ENCODE results near the gene DOCK1.
"Not testable (repeated sequence)": the region's sequence is repeated elsewhere in the genome, so short reads cannot be mapped to it uniquely, and the experiment has no call there.

Gene DOCK1

DNA sequence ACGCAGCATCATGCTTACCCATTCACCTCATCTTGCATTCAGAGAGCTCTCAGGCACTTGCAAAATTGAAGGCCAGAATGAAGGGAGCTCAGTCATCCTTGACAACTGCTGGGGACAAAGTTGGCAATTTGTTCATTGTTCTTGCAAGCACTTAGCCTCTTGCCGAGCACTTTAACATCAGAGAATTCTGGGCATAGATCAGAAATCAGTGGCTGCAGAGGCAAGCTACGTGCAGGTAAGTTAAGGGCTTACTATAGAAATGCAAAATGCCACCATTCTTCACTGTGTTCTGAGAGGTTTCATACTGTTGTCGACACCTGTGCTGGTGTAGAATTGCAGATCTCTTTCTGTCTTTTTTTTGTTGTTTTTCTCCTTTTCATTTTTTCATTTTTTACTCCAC is 375.2 kb downstream of the DOCK1 start:
- H3K36me3 ChIP-seq (ENCODE audit: control insufficient read depth in 2 of 2, insufficient read depth in 2 of 2, low read length in 2 of 2): peaks cover 2 to 4% of the 10 kb centered on the region in 2 donors
- no peak overlapping the region for H3K27ac ChIP-seq (ENCODE audit: low read length)
- H3K4me3 ChIP-seq (ENCODE audit: low read length in 2 of 2): no peak overlapping the region
- peaks cover 0 to 5% of the 10 kb centered on the region in 2 donors for H3K9me3 ChIP-seq (ENCODE audit: control insufficient read depth in 2 of 2, low read length in 2 of 2)
- no peaks in the 10 kb centered on the region for H3K4me1 ChIP-seq (ENCODE audit: control insufficient read depth, insufficient read depth, low read length)
- H3K9ac ChIP-seq (ENCODE audit: low read length in 2 of 2): no peak overlapping the region
- no peaks in the 10 kb centered on the region for H3K27me3 ChIP-seq (ENCODE audit: control insufficient read depth in 1 of 2, insufficient read depth in 2 of 2, low read length in 2 of 2)

DNA sequence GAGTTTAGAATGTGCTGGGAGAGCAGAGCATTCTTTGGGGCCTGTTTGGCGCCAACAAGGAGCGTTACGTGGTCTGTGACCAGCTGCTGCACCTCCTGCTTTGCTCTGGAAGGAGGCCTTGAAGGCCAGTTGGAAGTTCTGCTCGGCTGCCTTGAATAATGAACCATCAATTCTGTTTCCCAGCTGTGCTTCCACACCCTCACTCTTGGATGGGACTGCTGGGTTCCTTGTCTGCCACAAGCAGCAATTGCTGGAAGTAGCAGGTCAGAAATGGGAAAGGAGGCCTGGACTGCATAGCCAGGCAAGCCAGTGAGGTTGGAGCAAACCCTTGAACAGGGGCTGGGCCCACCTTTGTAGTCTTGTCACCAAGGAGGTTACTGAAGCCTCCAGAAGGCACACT is 377.8 kb downstream of the DOCK1 start:
- Histone ChIP-seq H3K36me3 (ENCODE audit: control insufficient read depth in 2 of 2, insufficient read depth in 2 of 2, low read length in 2 of 2) (peaks cover 2 to 4% of the 10 kb centered on the region in 2 donors), H3K9ac (ENCODE audit: low read length in 2 of 2) (no peak overlapping the region), H3K4me3 (ENCODE audit: low read length in 2 of 2) (no peak overlapping the region), H3K27ac (ENCODE audit: low read length) (no peak overlapping the region), H3K27me3 (ENCODE audit: control insufficient read depth in 1 of 2, insufficient read depth in 2 of 2, low read length in 2 of 2) (no peaks in the 10 kb centered on the region), H3K4me1 (ENCODE audit: control insufficient read depth, insufficient read depth, low read length) (no peaks in the 10 kb centered on the region), H3K9me3 (ENCODE audit: control insufficient read depth in 2 of 2, low read length in 2 of 2) (peaks cover 4 to 7% of the 10 kb centered on the region in 2 donors)

DNA sequence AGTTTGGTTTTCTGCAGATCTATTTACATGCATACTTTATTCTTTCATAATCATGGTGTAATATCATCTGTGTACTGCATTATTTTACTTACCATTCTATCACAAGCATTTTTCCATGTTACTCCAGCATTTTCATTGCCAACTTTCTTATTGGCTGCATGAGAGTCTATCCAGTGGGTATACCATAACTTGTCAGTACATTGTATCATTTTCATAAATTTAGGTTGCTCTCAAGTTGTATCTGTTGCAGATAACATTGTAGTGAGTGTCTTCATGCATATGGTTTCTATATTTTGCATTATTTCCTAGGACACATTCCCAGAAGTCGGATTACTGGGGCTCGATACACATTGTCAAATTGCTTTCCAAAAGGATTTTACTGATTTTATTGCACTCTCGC is 378.3 kb downstream of the DOCK1 start:
- Histone ChIP-seq H3K4me3 (ENCODE audit: low read length in 2 of 2) (no peak overlapping the region), H3K4me1 (ENCODE audit: control insufficient read depth, insufficient read depth, low read length) (no peaks in the 10 kb centered on the region), H3K36me3 (ENCODE audit: control insufficient read depth in 2 of 2, insufficient read depth in 2 of 2, low read length in 2 of 2) (peaks cover 2 to 4% of the 10 kb centered on the region in 2 donors), H3K27ac (ENCODE audit: low read length) (no peak overlapping the region), H3K9ac (ENCODE audit: low read length in 2 of 2) (no peak overlapping the region), H3K9me3 (ENCODE audit: control insufficient read depth in 2 of 2, low read length in 2 of 2) (peaks cover 5 to 9% of the 10 kb centered on the region in 2 donors), H3K27me3 (ENCODE audit: control insufficient read depth in 1 of 2, insufficient read depth in 2 of 2, low read length in 2 of 2) (no peaks in the 10 kb centered on the region)

DNA sequence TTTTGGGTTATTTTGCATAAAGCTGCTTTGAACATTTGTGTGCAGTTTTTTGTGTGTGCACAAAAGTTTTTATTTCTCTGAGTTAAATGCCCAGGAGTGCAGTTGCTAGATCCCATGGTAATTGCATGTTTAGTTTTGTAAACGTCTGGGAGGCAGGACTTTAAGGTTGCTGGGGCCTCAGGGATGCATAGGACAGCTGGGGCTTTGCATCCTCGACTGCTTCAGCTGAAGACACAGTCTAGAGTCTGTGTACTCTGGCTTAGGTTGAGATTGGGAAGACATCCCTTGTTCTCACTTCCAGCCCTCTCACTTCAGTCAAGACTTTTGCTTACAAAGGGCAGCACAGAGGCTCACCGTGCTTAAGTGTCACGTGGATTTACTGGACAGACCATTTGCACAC is 385.6 kb downstream of the DOCK1 start:
- H3K27me3 ChIP-seq (ENCODE audit: control insufficient read depth in 1 of 2, insufficient read depth in 2 of 2, low read length in 2 of 2): no peaks in the 10 kb centered on the region
- peaks cover 4 to 5% of the 10 kb centered on the region in 2 donors for H3K9me3 ChIP-seq (ENCODE audit: control insufficient read depth in 2 of 2, low read length in 2 of 2)
- no peaks in the 10 kb centered on the region for H3K36me3 ChIP-seq (ENCODE audit: control insufficient read depth in 2 of 2, insufficient read depth in 2 of 2, low read length in 2 of 2)
- no peak overlapping the region for H3K27ac ChIP-seq (ENCODE audit: low read length)
- H3K9ac ChIP-seq (ENCODE audit: low read length in 2 of 2): no peak overlapping the region
- no peaks in the 10 kb centered on the region for H3K4me1 ChIP-seq (ENCODE audit: control insufficient read depth, insufficient read depth, low read length)
- no peak overlapping the region for H3K4me3 ChIP-seq (ENCODE audit: low read length in 2 of 2)

GRCh38 chr10:127291329-127291728 is 386.1 kb downstream of the DOCK1 start:
- Histone ChIP-seq H3K9ac (ENCODE audit: low read length in 2 of 2) (no peak overlapping the region), H3K27me3 (ENCODE audit: control insufficient read depth in 1 of 2, insufficient read depth in 2 of 2, low read length in 2 of 2) (no peaks in the 10 kb centered on the region), H3K4me1 (ENCODE audit: control insufficient read depth, insufficient read depth, low read length) (no peaks in the 10 kb centered on the region), H3K9me3 (ENCODE audit: control insufficient read depth in 2 of 2, low read length in 2 of 2) (peaks cover 4 to 5% of the 10 kb centered on the region in 2 donors), H3K4me3 (ENCODE audit: low read length in 2 of 2) (no peak overlapping the region), H3K27ac (ENCODE audit: low read length) (no peak overlapping the region), H3K36me3 (ENCODE audit: control insufficient read depth in 2 of 2, insufficient read depth in 2 of 2, low read length in 2 of 2) (no peaks in the 10 kb centered on the region)

DNA sequence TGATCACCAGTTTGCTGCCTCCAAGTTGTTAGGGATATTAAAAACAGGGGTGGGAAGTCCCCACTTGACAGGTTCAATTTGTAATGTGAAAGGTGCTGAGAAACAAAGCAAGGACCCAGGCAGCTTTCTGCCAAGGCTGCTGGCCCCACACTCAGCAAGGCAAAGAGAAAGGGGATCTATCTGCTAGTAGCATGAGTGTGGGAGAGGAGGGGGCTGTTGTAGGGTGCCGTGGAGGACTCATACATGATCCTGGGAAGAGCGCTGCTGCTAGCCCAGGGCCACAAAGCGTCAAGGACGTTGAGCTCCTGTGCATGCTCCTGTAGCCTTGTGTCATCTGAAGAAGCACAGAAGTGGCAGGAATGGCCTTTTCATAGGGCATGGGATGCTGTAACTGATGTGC is 387.7 kb downstream of the DOCK1 start:
- no peak overlapping the region for H3K4me3 ChIP-seq (ENCODE audit: low read length in 2 of 2)
- H3K9me3 ChIP-seq (ENCODE audit: control insufficient read depth in 2 of 2, low read length in 2 of 2): peaks cover 3 to 4% of the 10 kb centered on the region in 2 donors
- H3K36me3 ChIP-seq (ENCODE audit: control insufficient read depth in 2 of 2, insufficient read depth in 2 of 2, low read length in 2 of 2): no peaks in the 10 kb centered on the region

GRCh38 chr10:127293640-127294039 is 388.4 kb downstream of the DOCK1 start:
- no peak overlapping the region for H3K27ac ChIP-seq (ENCODE audit: low read length)
- H3K36me3 ChIP-seq (ENCODE audit: control insufficient read depth in 2 of 2, insufficient read depth in 2 of 2, low read length in 2 of 2): no peaks in the 10 kb centered on the region
- H3K4me3 ChIP-seq (ENCODE audit: low read length in 2 of 2): no peak overlapping the region
- H3K9me3 ChIP-seq (ENCODE audit: control insufficient read depth in 2 of 2, low read length in 2 of 2): no peaks in the 10 kb centered on the region
- H3K27me3 ChIP-seq (ENCODE audit: control insufficient read depth in 1 of 2, insufficient read depth in 2 of 2, low read length in 2 of 2): no peaks in the 10 kb centered on the region
- H3K9ac ChIP-seq (ENCODE audit: low read length in 2 of 2): no peak overlapping the region
- no peaks in the 10 kb centered on the region for H3K4me1 ChIP-seq (ENCODE audit: control insufficient read depth, insufficient read depth, low read length)

More for the DNA sequence above, 387.7 kb downstream of the DOCK1 start:
- no peaks in the 10 kb centered on the region for H3K27me3 ChIP-seq (ENCODE audit: control insufficient read depth in 1 of 2, insufficient read depth in 2 of 2, low read length in 2 of 2)
- H3K9ac ChIP-seq (ENCODE audit: low read length in 2 of 2): no peak overlapping the region
- no peak overlapping the region for H3K27ac ChIP-seq (ENCODE audit: low read length)
- no peaks in the 10 kb centered on the region for H3K4me1 ChIP-seq (ENCODE audit: control insufficient read depth, insufficient read depth, low read length)

- no peak overlapping the region for H3K4me3 ChIP-seq (ENCODE audit: low read length in 2 of 2)
- H3K36me3 ChIP-seq (ENCODE audit: control insufficient read depth in 2 of 2, insufficient read depth in 2 of 2, low read length in 2 of 2): no peaks in the 10 kb centered on the region
- no peak overlapping the region for H3K27ac ChIP-seq (ENCODE audit: low read length)
- H3K27me3 ChIP-seq (ENCODE audit: control insufficient read depth in 1 of 2, insufficient read depth in 2 of 2, low read length in 2 of 2): no peaks in the 10 kb centered on the region
- H3K9ac ChIP-seq (ENCODE audit: low read length in 2 of 2): no peak overlapping the region
- no peaks in the 10 kb centered on the region for H3K4me1 ChIP-seq (ENCODE audit: control insufficient read depth, insufficient read depth, low read length)
- no peaks in the 10 kb centered on the region for H3K9me3 ChIP-seq (ENCODE audit: control insufficient read depth in 2 of 2, low read length in 2 of 2)
Measured at GRCh38 chr10:127296696-127297095, 391.5 kb downstream of the DOCK1 start.

- Histone ChIP-seq H3K4me1 (ENCODE audit: control insufficient read depth, insufficient read depth, low read length) (no peaks in the 10 kb centered on the region), H3K9ac (ENCODE audit: low read length in 2 of 2) (no peak overlapping the region), H3K27me3 (ENCODE audit: control insufficient read depth in 1 of 2, insufficient read depth in 2 of 2, low read length in 2 of 2) (no peaks in the 10 kb centered on the region), H3K36me3 (ENCODE audit: control insufficient read depth in 2 of 2, insufficient read depth in 2 of 2, low read length in 2 of 2) (no peaks in the 10 kb centered on the region), H3K4me3 (ENCODE audit: low read length in 2 of 2) (no peak overlapping the region), H3K9me3 (ENCODE audit: control insufficient read depth in 2 of 2, low read length in 2 of 2) (no peaks in the 10 kb centered on the region), H3K27ac (ENCODE audit: low read length) (no peak overlapping the region)
Measured at GRCh38 chr10:127298381-127298780, 393.2 kb downstream of the DOCK1 start.

- H3K9me3 ChIP-seq (ENCODE audit: control insufficient read depth in 2 of 2, low read length in 2 of 2); H3K36me3 ChIP-seq (ENCODE audit: control insufficient read depth in 2 of 2, insufficient read depth in 2 of 2, low read length in 2 of 2); H3K27me3 ChIP-seq (ENCODE audit: control insufficient read depth in 1 of 2, insufficient read depth in 2 of 2, low read length in 2 of 2); H3K9ac ChIP-seq (ENCODE audit: low read length in 2 of 2); H3K4me1 ChIP-seq (ENCODE audit: control insufficient read depth, insufficient read depth, low read length); H3K27ac ChIP-seq (ENCODE audit: low read length); H3K4me3 ChIP-seq (ENCODE audit: low read length in 2 of 2): not testable (repeated sequence)
Measured at GRCh38 chr10:127299192-127299591, 394.0 kb downstream of the DOCK1 start.

DNA sequence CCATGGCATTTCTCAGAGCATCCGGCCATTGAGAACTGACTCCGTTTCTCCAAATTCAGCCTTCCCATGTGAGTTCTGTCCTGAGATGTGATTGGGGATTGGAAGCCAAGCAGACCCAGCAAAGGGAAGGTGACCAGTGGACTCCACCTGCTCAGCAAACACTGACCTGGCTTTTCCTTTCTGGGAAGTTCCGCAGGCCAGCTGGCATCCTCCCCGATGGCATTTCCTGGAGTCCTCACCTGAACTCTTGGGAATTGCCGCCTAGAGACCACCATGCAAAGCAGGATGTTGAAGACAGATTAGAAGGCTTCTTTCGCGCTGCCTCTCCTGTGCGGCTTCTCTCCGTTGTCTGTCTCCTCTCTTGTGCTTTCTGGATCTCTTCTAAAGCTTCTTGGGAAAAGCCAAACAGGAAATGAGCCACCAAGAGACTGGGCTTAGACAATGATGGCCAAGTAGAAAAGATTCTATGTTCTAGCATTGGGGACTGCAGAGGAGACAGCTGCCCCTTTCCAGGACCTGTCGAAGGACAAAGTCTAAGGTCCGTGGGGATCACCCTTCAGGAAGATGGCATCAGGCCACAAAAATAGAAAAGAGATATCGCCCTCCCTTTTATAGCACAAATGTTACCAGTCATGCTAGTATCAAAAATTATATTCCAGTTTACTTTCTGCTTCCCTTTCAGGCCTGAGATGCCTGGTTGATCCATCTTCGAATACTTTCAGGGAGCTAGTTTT is 394.9 kb downstream of the DOCK1 start:
- Histone ChIP-seq H3K27ac (ENCODE audit: low read length) (no peak overlapping the region), H3K9ac (ENCODE audit: low read length in 2 of 2) (no peak overlapping the region), H3K4me3 (ENCODE audit: low read length in 2 of 2) (no peak overlapping the region), H3K9me3 (ENCODE audit: control insufficient read depth in 2 of 2, low read length in 2 of 2) (no peaks in the 10 kb centered on the region), H3K4me1 (ENCODE audit: control insufficient read depth, insufficient read depth, low read length) (no peaks in the 10 kb centered on the region), H3K27me3 (ENCODE audit: control insufficient read depth in 1 of 2, insufficient read depth in 2 of 2, low read length in 2 of 2) (no peaks in the 10 kb centered on the region), H3K36me3 (ENCODE audit: control insufficient read depth in 2 of 2, insufficient read depth in 2 of 2, low read length in 2 of 2) (no peaks in the 10 kb centered on the region)
